Activated effector memory CD4-positive, alpha-beta T cell treated with Interleukin-2 at 50 U/mL for 16 hours (primary cell): Measurements from ENCODE around the gene TLK1.
"Not testable (repeated sequence)": the region's sequence is repeated elsewhere in the genome, so short reads cannot be mapped to it uniquely, and the experiment has no call there.

ENCODE experiments used
- DNase-seq: peaks from one replicate; pipeline ENCODE4 v3.0.0-alpha.2; 2020

The TLK1 gene

GRCh38 chr2:171139860-171140259, 20.8 kb downstream of the TLK1 start:
- no peak for DNase-seq

- no peak for DNase-seq
Observed at GRCh38 chr2:171136024-171136423, 24.7 kb downstream of the TLK1 start.

GRCh38 chr2:171134624-171135230, 26.0 kb downstream of the TLK1 start:
- no peak for DNase-seq

GRCh38 chr2:171132086-171132485, 28.6 kb downstream of the TLK1 start:
- DNase-seq = no peak

- no peak for DNase-seq
Observed at GRCh38 chr2:171128461-171128860, 32.2 kb downstream of the TLK1 start.

- DNase-seq = no peak
Observed at GRCh38 chr2:171124541-171124940, 36.2 kb downstream of the TLK1 start.

- DNase-seq = no peak
Observed at GRCh38 chr2:171109571-171109970, 51.1 kb downstream of the TLK1 start.

- no peak for DNase-seq
Observed at GRCh38 chr2:171109020-171109419, 51.7 kb downstream of the TLK1 start.

- no peak for DNase-seq
Observed at GRCh38 chr2:171107803-171108202, 52.9 kb downstream of the TLK1 start.

GRCh38 chr2:171104379-171104778, 56.3 kb downstream of the TLK1 start:
- DNase-seq = no peak

- no peak for DNase-seq
Observed at GRCh38 chr2:171102802-171103201, 57.9 kb downstream of the TLK1 start.

- DNase-seq = no peak
Observed at GRCh38 chr2:171100370-171100769, 60.3 kb downstream of the TLK1 start.

GRCh38 chr2:171098607-171099006, 62.1 kb downstream of the TLK1 start:
- no peak for DNase-seq

GRCh38 chr2:171095014-171095582, 65.6 kb downstream of the TLK1 start:
- no peak for DNase-seq

GRCh38 chr2:171091517-171091916, 69.2 kb downstream of the TLK1 start:
- not testable (repeated sequence) for DNase-seq

- DNase-seq = no peak
Observed at GRCh38 chr2:171089489-171089888, 71.2 kb downstream of the TLK1 start.

GRCh38 chr2:171088057-171088834, 72.4 kb downstream of the TLK1 start:
- no peak for DNase-seq

- DNase-seq = no peak
Observed at GRCh38 chr2:171087547-171087946, 73.1 kb downstream of the TLK1 start.

GRCh38 chr2:171086352-171087290, 74.1 kb downstream of the TLK1 start:
- peak; percentile 18 for DNase-seq

GRCh38 chr2:171084128-171084527, 76.6 kb downstream of the TLK1 start:
- DNase-seq = no peak

GRCh38 chr2:171083451-171083850, 77.2 kb downstream of the TLK1 start:
- DNase-seq = no peak

GRCh38 chr2:171081649-171082111, 79.0 kb downstream of the TLK1 start:
- DNase-seq = no peak

GRCh38 chr2:171080607-171081006, 80.1 kb downstream of the TLK1 start:
- DNase-seq = no peak
